K562 (cell line): ENCODE measurements around the gene PTCH1. TPM values are rescaled to one million over a fixed set of nuclear protein-coding genes. Genes with fewer than 3 reads are reported as not detected.
A peak's percentile ranks its signal among the peaks of the same experiment; 100 is the strongest.

Experiments
- FOXJ2 ChIP-seq: fragments of 200-800 bp; sonication (Bioruptor generic); IDR thresholded peaks from 2 replicates; pipeline ENCODE4 v1.6.1; 2016; ENCODE audit warnings: missing genetic modification characterization, missing compliant biosample characterization
- FOXM1 ChIP-seq, 2 experiments: fragments of 450-650 bp in 1 of 2; sonication (generic) in 1 of 2; formaldehyde crosslinking in 1 of 2; IDR thresholded peaks; 2 replicates each; pipeline versions ENCODE4 v1.6.1 to v1.9.0; 2017 to 2022; ENCODE audit warnings: low read depth in 2 of 2, mild to moderate bottlenecking in 2 of 2, missing genetic modification reagents in 1 of 2, moderate library complexity in 1 of 2
- L3MBTL2 ChIP-seq: fragments of 450-650 bp; IDR thresholded peaks from 2 replicates; pipeline ENCODE4 v1.6.1; 2016; ENCODE audit warnings: mild to moderate bottlenecking, moderate library complexity
- LCOR ChIP-seq: sonication (generic); formaldehyde crosslinking; IDR thresholded peaks from 2 replicates; pipeline ENCODE4 v1.8.0; 2022; ENCODE audit warnings: mild to moderate bottlenecking, missing genetic modification reagents
- MTA2 ChIP-seq: fragments of 450-650 bp; IDR thresholded peaks from 2 replicates; pipeline ENCODE4 v1.6.1; 2016; ENCODE audit warnings: low read depth
- NFIC ChIP-seq: fragments of 450-650 bp; IDR thresholded peaks from 2 replicates; pipeline ENCODE4 v1.6.1; 2017; ENCODE audit warnings: mild to moderate bottlenecking, inconsistent platforms
- POLR3G ChIP-seq: IDR thresholded peaks from 2 replicates; pipeline ENCODE4 v1.6.1; 2011; ENCODE audit not compliant: insufficient read length, insufficient replicate concordance; ENCODE audit errors: extremely low read depth
- RREB1 ChIP-seq: fragments of 250-450 bp; sonication (Bioruptor Pico); IDR thresholded peaks from 2 replicates; pipeline ENCODE4 v1.4.0; 2020
- TCF7L2 ChIP-seq: fragments of 150-350 bp; IDR thresholded peaks from 2 replicates; pipeline ENCODE4 v1.6.1; 2016; ENCODE audit warnings: low read depth, mild to moderate bottlenecking, low read length, moderate library complexity
- TSHZ1 ChIP-seq: fragments of 250-450 bp; sonication (Bioruptor Pico); IDR thresholded peaks from 2 replicates; pipeline ENCODE4 v1.4.0; 2020; ENCODE audit warnings: mild to moderate bottlenecking, moderate library complexity
- ZBTB26 ChIP-seq: fragments of 450-650 bp; formaldehyde crosslinking; IDR thresholded peaks from 2 replicates; pipeline ENCODE4 v1.4.0; 2022; ENCODE audit warnings: missing genetic modification characterization
- ZEB2 ChIP-seq: fragments of 450-650 bp; IDR thresholded peaks from 2 replicates; pipeline ENCODE4 v1.6.1; 2016
- ZHX1 ChIP-seq: fragments of 150-350 bp; conservative IDR thresholded peaks from 2 replicates; pipeline ENCODE4 v1.6.1; 2014; ENCODE audit warnings: low read length
- polyA plus RNA-seq, 8 experiments: library from polyadenylated mRNA; depleted of rRNA in 4 of 8; stranded (reverse) in 5 of 8; unstranded in 3 of 8; fragments of >200 nt; fragmentation: Nextera tagmentation in 2 of 8; fragmentation: Illumina TruSeq in 1 of 8; extraction: Ambion mirVana in 2 of 8; extraction: Trizol in 1 of 8; gene quantifications; 2 replicates each; pipeline versions ENCODE4 v1.2.1 to v1.2.3, GENCODE V29; 2011 to 2014; ENCODE audit warnings: inconsistent platforms in 1 of 8, missing spikeins in 1 of 8
- total RNA-seq, 7 experiments: library from RNA; depleted of rRNA in 6 of 7; stranded (reverse); fragments of >200 nt in 6 of 7; fragmentation: Illumina TruSeq in 2 of 7; extraction: Trizol in 2 of 7; gene quantifications; 2 replicates each; pipeline versions ENCODE4 v1.2.1 to v1.2.3, GENCODE V29; 2011 to 2021; ENCODE audit warnings: low replicate concordance in 1 of 7

The PTCH1 gene
- total and polyA plus RNA-seq, 9 of the 15 experiments (the other 6 are each of a cell fraction or from before 2014, with no cell fraction given) = 0.70 to 9.9 (median 3.8) TPM

GRCh38 chr9:95462249-95463147 is 54.3 kb downstream of the PTCH1 start (continued):
- TF ChIP-seq RREB1 (CRISPR knock-in tag) = no peak
- peak; percentile 90 for TF ChIP-seq FOXM1 (IDR thresholded peaks at IDR 0.05; ENCODE audit: low read depth)
- no peak for TF ChIP-seq FOXM1 (CRISPR knock-in tag; IDR thresholded peaks at IDR 0.05; ENCODE audit: low read depth)
- TF ChIP-seq TCF7L2 = no peak
- TF ChIP-seq MTA2 = peak; percentile 89
- TF ChIP-seq FOXJ2 (tag) = peak; percentile 89
- TF ChIP-seq TSHZ1 (CRISPR knock-in tag) = no peak
- no peak for TF ChIP-seq ZHX1
- no peak for TF ChIP-seq ZBTB26 (CRISPR knock-in tag)
- peak; percentile 95 for TF ChIP-seq NFIC
- no peak for TF ChIP-seq POLR3G
- peak; percentile 92 for TF ChIP-seq LCOR (CRISPR knock-in tag)
- TF ChIP-seq L3MBTL2 = peak; percentile 86
- TF ChIP-seq ZEB2 = no peak; the same call in 1 of the 2 replicates
